PC-3 (cell line): ENCODE data around the gene SP140L. TPM values are rescaled to one million over a fixed set of nuclear protein-coding genes. Genes with fewer than 3 reads are reported as not detected.
"Not testable (repeated sequence)": the region's sequence is repeated elsewhere in the genome, so short reads cannot be mapped to it uniquely, and the experiment has no call there.

ENCODE experiments used
- ATAC-seq: fragments of 200-7000 bp; cut with Tn5 transposase; 2 replicates; pipeline ENCODE4 v1.9.1; 2020; ENCODE audit warnings: mild to moderate bottlenecking, moderate library complexity
- Bru-seq: library from RNA; stranded (reverse); fragments of 400-500 nt; gene quantifications from one replicate; lab custom pipeline; 2021; lab: Mats Ljungman, UMichigan
- BruChase-seq, 2 experiments: library from RNA; stranded (reverse); fragments of 400-500 nt; gene quantifications; one replicate each; lab custom pipeline; 2021; lab: Mats Ljungman, UMichigan
- BruUV-seq: library from RNA; stranded (reverse); fragments of 400-500 nt; replicated peaks from 2 replicates; lab custom pipeline; 2021; lab: Mats Ljungman, UMichigan
- CTCF ChIA-PET: fragments of 300-600 bp; sonication (Branson Sonifier 250); formaldehyde crosslinking; loops from one replicate; lab custom pipeline; 2022; ENCODE audit warnings: antibody characterized with exemption; lab: Charles Lee
- POLR2A ChIA-PET: fragments of 300-600 bp; sonication (Branson Sonifier 250); formaldehyde crosslinking; loops from one replicate; lab custom pipeline; 2022; ENCODE audit warnings: antibody characterized with exemption; ENCODE audit not compliant: unreplicated experiment; lab: Charles Lee
- DNase-seq: peaks from one replicate; pipeline ENCODE4 v3.0.0-alpha.2; 2015
- H2AFZ ChIP-seq: fragments of 300-600 bp; sonication (generic); 2 replicates; pipeline ENCODE4 v1.6.0; 2016; ENCODE audit warnings: antibody characterized with exemption, low read length
- H3F3A ChIP-seq: fragments of 300-600 bp; sonication (generic); one replicate; pipeline ENCODE4 v1.6.0; 2017; ENCODE audit warnings: antibody characterized with exemption, low read length, control low read depth, mild to moderate bottlenecking; ENCODE audit not compliant: unreplicated experiment
- H3K27ac ChIP-seq: fragments of 300-600 bp; sonication (generic); 2 replicates; pipeline ENCODE4 v1.5.1; 2016; ENCODE audit warnings: mild to moderate bottlenecking, low read length
- H3K27me3 ChIP-seq: fragments of 300-600 bp; sonication (generic); 2 replicates; pipeline ENCODE4 v1.6.1; 2016; ENCODE audit warnings: low read length, mixed read lengths
- H3K36me3 ChIP-seq: fragments of 300-600 bp; sonication (generic); 2 replicates; pipeline ENCODE4 v1.6.1; 2016; ENCODE audit warnings: low read depth, mixed run types, low read length, mixed read lengths
- H3K4me1 ChIP-seq: fragments of 300-600 bp; sonication (generic); 2 replicates; pipeline ENCODE4 v1.5.1; 2016; ENCODE audit warnings: low read length; ENCODE audit not compliant: insufficient read depth
- H3K4me2 ChIP-seq: fragments of 300-600 bp; sonication (generic); 2 replicates; pipeline ENCODE4 v1.6.0; 2016; ENCODE audit warnings: low read length
- H3K4me3 ChIP-seq: fragments of 300-600 bp; sonication (generic); 2 replicates; pipeline ENCODE4 v1.5.1; 2016; ENCODE audit warnings: mild to moderate bottlenecking, low read length, mixed read lengths
- H3K79me2 ChIP-seq: fragments of 300-600 bp; sonication (generic); 2 replicates; pipeline ENCODE4 v1.6.1; 2017; ENCODE audit warnings: low read length, mixed read lengths
- H3K9ac ChIP-seq: fragments of 300-600 bp; sonication (generic); 2 replicates; pipeline ENCODE4 v1.6.0; 2016; ENCODE audit warnings: mild to moderate bottlenecking, low read length
- H3K9me2 ChIP-seq: fragments of 300-600 bp; sonication (generic); replicated peaks from 2 replicates; pipeline ENCODE4 v1.6.1; 2016; ENCODE audit warnings: mixed run types, low read length, mixed read lengths
- H3K9me3 ChIP-seq: fragments of 300-600 bp; sonication (generic); 2 replicates; pipeline ENCODE4 v1.6.1; 2016; ENCODE audit warnings: low read length, mixed read lengths
- H4K20me1 ChIP-seq: fragments of 300-600 bp; sonication (generic); 2 replicates; pipeline ENCODE4 v1.6.1; 2016; ENCODE audit warnings: low read length, mixed read lengths
- EZH2 ChIP-seq: fragments of 300-600 bp; sonication (generic); IDR thresholded peaks from one replicate; pipeline ENCODE4 v1.6.1; 2017; ENCODE audit warnings: antibody characterized with exemption, mild to moderate bottlenecking, low read length; ENCODE audit not compliant: unreplicated experiment
- EZH2phosphoT487 ChIP-seq: fragments of 300-600 bp; sonication (generic); IDR thresholded peaks from 2 replicates; pipeline ENCODE4 v1.6.1; 2018; ENCODE audit warnings: mild to moderate bottlenecking, antibody characterized with exemption, low read length, borderline replicate concordance
- intact Hi-C: fragments of 100-400 bp; cut with micrococcal nuclease; formaldehyde crosslinking; loops from 2 replicates; pipeline ENCODE4 v1.9.0; 2023
- long read RNA-seq: library from polyadenylated mRNA; unstranded; transcript quantifications from one replicate; pipeline ENCODE4 v2.0.0, GENCODE V29; 2021; ENCODE audit not compliant: unreplicated experiment
- total RNA-seq: library from RNA; depleted of rRNA; stranded (reverse); fragments of >200 nt; gene quantifications from 2 replicates; pipeline ENCODE4 v1.2.3, GENCODE V29; 2014; rRNA removed
- TF ChIP-seq, protein P1 (sequence below): fragments of 300-600 bp; sonication (generic); conservative IDR thresholded peaks from 2 replicates; pipeline ENCODE4 v1.5.1; 2017; ENCODE audit warnings: antibody characterized with exemption, low read depth, mild to moderate bottlenecking, low read length

SP140L gene
- total RNA-seq: 2.8 and 5.0 TPM in 2 replicates
- percentile 54 among the genes with signal in this experiment for Bru-seq, nascent RNA
- BruChase-seq, experiment 1, labeled RNA remaining after a 6-hour chase: percentile 48 among the genes with signal in this experiment
- percentile 60 among the genes with signal in this experiment for BruChase-seq, experiment 2, labeled RNA remaining after a 2-hour chase
- long read RNA-seq, transcript SP140L-203 (19 exons, 2,665 nt): major isoform, 7 of 26 reads
- long read RNA-seq, partial matches to known transcripts: 1 of 26 reads
- long read RNA-seq, other reads (novel, unspliced or antisense): 16 of 26 reads

DNA sequence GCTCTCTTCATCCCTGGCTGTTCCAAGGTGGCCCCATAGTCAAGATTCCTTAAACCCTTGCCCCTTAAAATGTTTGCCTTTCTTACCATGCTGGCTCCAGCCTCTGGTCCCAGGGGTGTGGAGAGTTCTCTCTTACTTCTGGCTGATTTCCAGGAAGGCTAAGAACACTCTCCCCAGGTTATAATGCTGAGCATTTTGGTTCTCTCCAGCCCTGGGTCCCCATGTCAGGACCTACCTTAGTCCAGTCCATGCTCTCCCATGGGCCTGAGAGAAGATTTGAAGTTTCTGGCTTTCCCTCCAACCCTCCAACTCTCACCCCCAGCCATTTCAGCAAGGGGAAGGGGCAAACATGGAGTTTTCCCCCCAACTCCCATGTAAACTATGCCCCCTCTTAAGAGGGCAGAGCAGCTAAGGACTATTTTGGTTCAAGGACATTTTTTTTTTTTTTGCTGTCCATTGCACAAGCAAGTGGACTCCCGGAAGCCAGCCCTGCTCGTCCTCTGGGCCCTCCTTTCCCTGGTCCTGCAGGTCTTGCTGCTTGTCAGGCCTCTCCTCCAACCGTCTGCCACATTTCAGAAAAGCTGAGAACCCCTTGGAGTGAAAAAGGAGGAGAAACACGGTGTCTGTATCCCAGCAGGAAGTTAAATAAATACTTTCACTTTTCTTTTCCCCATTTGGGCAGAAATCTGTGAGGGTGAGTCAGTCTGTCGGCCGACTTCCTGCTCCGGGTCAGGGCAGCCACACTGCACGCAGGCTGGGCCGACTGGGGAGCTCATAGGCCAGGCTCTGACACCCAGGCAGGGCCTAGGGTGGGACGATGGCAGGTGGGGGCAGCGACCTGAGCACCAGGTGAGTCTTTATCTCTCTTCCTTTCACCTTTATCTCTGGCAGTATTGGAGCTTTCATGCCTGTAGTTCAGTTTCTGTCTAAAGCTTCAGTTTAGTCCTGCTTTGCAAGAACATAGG lies at the start of gene SP140L:
SP140L (plus strand) TSS at position 741 of the 965 bp plus-strand sequence; CDS start at position 818, 77 bp downstream.
- Histone ChIP-seq H3K27ac (peak within 1 kb of the TSS; percentile 36), H3K27me3 (no peaks in the 10 kb centered on the region), H3F3A (no peaks in the 10 kb centered on the region), H4K20me1 (no peaks in the 10 kb centered on the region), H3K36me3 (no peaks in the 10 kb centered on the region), H3K4me3 (peak within 1 kb of the TSS; percentile 57), H3K9me3 (no peaks in the 10 kb centered on the region), H3K4me1 (peaks cover 14% of the 10 kb centered on the region; the same call in 1 of the 2 replicates), H3K9me2 (no peaks in the 10 kb centered on the region), H3K9ac (peak within 1 kb of the TSS; percentile 51), H3K79me2 (peaks cover 11% of the 10 kb centered on the region; the same call in 1 of the 2 replicates), H3K4me2 (peak within 1 kb of the TSS; percentile 79), H2AFZ (peak within 1 kb of the TSS; percentile 88)
- CTCF ChIA-PET: no interaction called here
- TF ChIP-seq, protein P1, sequence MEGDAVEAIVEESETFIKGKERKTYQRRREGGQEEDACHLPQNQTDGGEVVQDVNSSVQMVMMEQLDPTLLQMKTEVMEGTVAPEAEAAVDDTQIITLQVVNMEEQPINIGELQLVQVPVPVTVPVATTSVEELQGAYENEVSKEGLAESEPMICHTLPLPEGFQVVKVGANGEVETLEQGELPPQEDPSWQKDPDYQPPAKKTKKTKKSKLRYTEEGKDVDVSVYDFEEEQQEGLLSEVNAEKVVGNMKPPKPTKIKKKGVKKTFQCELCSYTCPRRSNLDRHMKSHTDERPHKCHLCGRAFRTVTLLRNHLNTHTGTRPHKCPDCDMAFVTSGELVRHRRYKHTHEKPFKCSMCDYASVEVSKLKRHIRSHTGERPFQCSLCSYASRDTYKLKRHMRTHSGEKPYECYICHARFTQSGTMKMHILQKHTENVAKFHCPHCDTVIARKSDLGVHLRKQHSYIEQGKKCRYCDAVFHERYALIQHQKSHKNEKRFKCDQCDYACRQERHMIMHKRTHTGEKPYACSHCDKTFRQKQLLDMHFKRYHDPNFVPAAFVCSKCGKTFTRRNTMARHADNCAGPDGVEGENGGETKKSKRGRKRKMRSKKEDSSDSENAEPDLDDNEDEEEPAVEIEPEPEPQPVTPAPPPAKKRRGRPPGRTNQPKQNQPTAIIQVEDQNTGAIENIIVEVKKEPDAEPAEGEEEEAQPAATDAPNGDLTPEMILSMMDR: no peak
- no peak for TF ChIP-seq EZH2
- intact Hi-C loops: no loop called here
- peak; percentile 96 for ATAC-seq
- peak; percentile 53 for DNase-seq
- BruUV-seq: TSS peak; percentile 68
- POLR2A ChIA-PET: no interaction called here

DNA sequence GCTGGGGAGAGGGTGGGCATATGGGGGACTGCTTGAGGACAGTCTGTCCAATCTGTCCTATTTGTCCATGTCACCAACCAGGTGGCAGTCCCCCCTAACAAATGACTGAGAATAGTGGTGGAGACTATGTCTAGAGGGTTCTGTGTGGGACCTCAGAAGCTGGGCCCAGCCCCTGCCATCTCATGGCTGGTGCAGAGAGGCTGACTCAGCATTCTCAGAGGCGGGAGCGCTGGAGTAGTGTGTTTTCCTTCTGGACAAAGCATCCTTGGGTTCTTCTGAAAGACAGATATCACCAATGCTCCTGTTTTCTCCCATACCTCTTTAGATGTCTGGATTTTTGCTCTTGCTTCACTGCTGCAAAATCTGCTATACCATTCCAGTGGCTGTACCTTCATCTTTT lies 44.1 kb upstream of the SP140L start:
- TF ChIP-seq EZH2phosphoT487: no peak
- no peak for TF ChIP-seq EZH2
- intact Hi-C loops: no loop called here
- Histone ChIP-seq H3K9me3 (no peaks in the 10 kb centered on the region), H4K20me1 (no peaks in the 10 kb centered on the region), H3K9ac (no peak overlapping the region), H3F3A (no peaks in the 10 kb centered on the region), H3K27me3 (no peaks in the 10 kb centered on the region), H3K79me2 (no peaks in the 10 kb centered on the region), H3K4me1 (no peaks in the 10 kb centered on the region), H2AFZ (no peak overlapping the region), H3K4me2 (no peak overlapping the region), H3K36me3 (no peaks in the 10 kb centered on the region), H3K9me2 (no peaks in the 10 kb centered on the region), H3K4me3 (no peak overlapping the region), H3K27ac (no peak overlapping the region)
- DNase-seq: no peak
- ATAC-seq: no peak
- BruUV-seq: no TSS peak
- ChIA-PET POLR2A (no interaction called here), CTCF (no interaction called here)

DNA sequence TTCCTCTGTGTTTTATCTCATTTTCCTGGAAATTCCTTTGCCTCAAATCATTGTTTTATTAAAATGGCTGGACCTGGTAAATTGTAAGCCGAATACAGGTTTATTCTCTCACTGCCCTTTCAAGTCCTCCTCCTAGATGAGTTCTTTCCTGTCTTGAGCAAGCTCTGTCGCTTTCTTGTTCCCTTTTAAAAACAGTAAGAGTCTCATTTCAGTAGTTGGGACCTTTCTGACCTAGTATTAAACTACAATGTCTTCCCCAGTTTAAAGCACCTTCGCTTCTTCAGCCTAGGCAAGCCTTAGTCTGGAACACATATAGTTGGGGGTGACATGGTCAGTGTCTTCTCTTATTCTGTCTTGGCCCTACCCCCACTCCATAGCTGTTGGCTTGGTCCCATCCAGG lies 40.9 kb upstream of the SP140L start:
- CTCF ChIA-PET: no interaction called here
- no peak overlapping the region for H3K9ac ChIP-seq
- no peaks in the 10 kb centered on the region for H3K9me3 ChIP-seq
- H3K27ac ChIP-seq: no peak overlapping the region
- H3K36me3 ChIP-seq: no peaks in the 10 kb centered on the region
- no TSS peak for BruUV-seq
- no peaks in the 10 kb centered on the region for H3K4me1 ChIP-seq
- H3F3A ChIP-seq: no peaks in the 10 kb centered on the region
- H3K4me2 ChIP-seq: no peak overlapping the region
- H3K9me2 ChIP-seq: no peaks in the 10 kb centered on the region
- DNase-seq (no peak), ATAC-seq (no peak)
- no peaks in the 10 kb centered on the region for H3K27me3 ChIP-seq
- no peak overlapping the region for H3K4me3 ChIP-seq
- H3K79me2 ChIP-seq: no peaks in the 10 kb centered on the region
- TF ChIP-seq EZH2phosphoT487: no peak
- no peak overlapping the region for H2AFZ ChIP-seq
- POLR2A ChIA-PET: no interaction called here
- intact Hi-C loops: no loop called here
- H4K20me1 ChIP-seq: no peaks in the 10 kb centered on the region

DNA sequence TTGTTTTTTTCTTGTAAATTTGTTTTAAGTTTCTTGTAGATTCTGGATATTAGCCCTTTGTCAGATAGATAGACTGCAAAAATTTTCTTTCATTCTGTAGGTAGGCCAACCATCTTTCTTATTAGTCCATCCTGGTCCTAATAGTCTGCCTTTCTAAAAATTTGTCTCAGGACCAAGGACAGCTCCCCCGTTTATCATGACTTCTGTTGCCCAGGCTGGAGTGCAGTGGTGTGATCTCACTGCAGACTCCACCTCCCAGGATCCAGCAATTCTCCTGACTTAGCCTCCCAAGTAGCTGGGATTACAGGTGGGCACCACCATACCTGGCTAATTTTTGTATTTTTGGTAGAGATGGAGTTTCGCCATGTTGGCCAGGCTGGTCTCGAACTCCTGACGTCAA lies 37.7 kb upstream of the SP140L start:
- DNase-seq: peak; percentile 46

More for the DNA sequence above, 37.7 kb upstream of the SP140L start:
- H4K20me1 ChIP-seq, H3K27ac ChIP-seq, H3K4me1 ChIP-seq, H3K79me2 ChIP-seq, H3K36me3 ChIP-seq, CTCF ChIA-PET, intact Hi-C loops, H3K9ac ChIP-seq, POLR2A ChIA-PET, H3F3A ChIP-seq, H3K4me3 ChIP-seq, H3K9me3 ChIP-seq, H3K9me2 ChIP-seq, BruUV-seq, H3K27me3 ChIP-seq, H3K4me2 ChIP-seq, H2AFZ ChIP-seq: not testable (repeated sequence)
- 0 out of 2 replicates have a peak, but pooled peaks have one; percentile 24 for ATAC-seq
